ENCODE data around the gene CDCA5. TPM values are rescaled to one million over a fixed set of nuclear protein-coding genes. Genes with fewer than 3 reads are reported as not detected.

Gene CDCA5
- total RNA-seq, 4 donors from 2014 or later: 0.36 to 1.3 (median 1.00) TPM; not detected in 1

- Histone ChIP-seq H3K9me3 (no peaks in the 10 kb centered on the region), H3K36me3 (no peaks in the 10 kb centered on the region), H3K27me3 (no peaks in the 10 kb centered on the region), H3K4me1 (no peaks in the 10 kb centered on the region), H3K4me3 (no peak overlapping the region), H3K27ac (no peak overlapping the region)
- ATAC-seq (no peak), DNase-seq (no peak)
- intact Hi-C loops (cut with DNase I; ENCODE audit: low total_unique reads) (no loop called here), in situ Hi-C loops (cut with MboI; ENCODE audit: low sequenced_read_pairs in 4 of 4) (no loop called here)
- TF ChIP-seq CTCF (IDR thresholded peaks at IDR 0.05 in 4 of 5, conservative IDR thresholded peaks at IDR 0.05 in 1 of 5) (no peak), POLR2A (IDR thresholded peaks at IDR 0.05) (no peak)
Measured at GRCh38 chr11:65071907-65072630, 11.8 kb downstream of the CDCA5 start.

- TF ChIP-seq POLR2A (IDR thresholded peaks at IDR 0.05): no peak
- TF ChIP-seq CTCF (IDR thresholded peaks at IDR 0.05 in 4 of 5, conservative IDR thresholded peaks at IDR 0.05 in 1 of 5): no peak
- ATAC-seq: no peak
- intact Hi-C loops (cut with DNase I; ENCODE audit: low total_unique reads): no loop called here
- H3K9me3 ChIP-seq: no peaks in the 10 kb centered on the region
- H3K4me1 ChIP-seq: no peaks in the 10 kb centered on the region
- H3K27me3 ChIP-seq: no peaks in the 10 kb centered on the region
- no peak overlapping the region for H3K4me3 ChIP-seq
- H3K27ac ChIP-seq: no peak overlapping the region
- DNase-seq: no peak
- in situ Hi-C loops (cut with MboI; ENCODE audit: low sequenced_read_pairs in 4 of 4): no loop called here
- no peaks in the 10 kb centered on the region for H3K36me3 ChIP-seq
Measured at GRCh38 chr11:65069217-65069616, 14.6 kb downstream of the CDCA5 start.

GRCh38 chr11:65067446-65067845 is 16.4 kb downstream of the CDCA5 start:
- intact Hi-C loops (cut with DNase I; ENCODE audit: low total_unique reads) (no loop called here), in situ Hi-C loops (cut with MboI; ENCODE audit: low sequenced_read_pairs in 4 of 4) (no loop called here)
- DNase-seq: no peak
- ATAC-seq: no peak
- no peak overlapping the region for H3K4me3 ChIP-seq
- H3K36me3 ChIP-seq: no peaks in the 10 kb centered on the region
- no peak overlapping the region for H3K27ac ChIP-seq
- TF ChIP-seq CTCF (IDR thresholded peaks at IDR 0.05 in 4 of 5, conservative IDR thresholded peaks at IDR 0.05 in 1 of 5): no peak
- no peak for TF ChIP-seq POLR2A (IDR thresholded peaks at IDR 0.05)
- H3K4me1 ChIP-seq: no peaks in the 10 kb centered on the region
- no peaks in the 10 kb centered on the region for H3K9me3 ChIP-seq
- no peaks in the 10 kb centered on the region for H3K27me3 ChIP-seq

- Histone ChIP-seq H3K4me1 (no peaks in the 10 kb centered on the region), H3K4me3 (no peak overlapping the region), H3K36me3 (no peaks in the 10 kb centered on the region), H3K9me3 (no peaks in the 10 kb centered on the region), H3K27ac (no peak overlapping the region), H3K27me3 (no peaks in the 10 kb centered on the region)
- DNase-seq (no peak), ATAC-seq (no peak)
- in situ Hi-C loops (cut with MboI; ENCODE audit: low sequenced_read_pairs in 4 of 4) (no loop called here), intact Hi-C loops (cut with DNase I; ENCODE audit: low total_unique reads) (no loop called here)
- no peak for TF ChIP-seq POLR2A (IDR thresholded peaks at IDR 0.05)
- TF ChIP-seq CTCF (IDR thresholded peaks at IDR 0.05 in 4 of 5, conservative IDR thresholded peaks at IDR 0.05 in 1 of 5): no peak
Measured at GRCh38 chr11:65066805-65067291, 17.0 kb downstream of the CDCA5 start.

All from gastrocnemius medialis (tissue), 4 donors.